IMR-90 (cell line): ENCODE measurements around the gene GPER1. TPM values are rescaled to one million over a fixed set of nuclear protein-coding genes. Genes with fewer than 3 reads are reported as not detected.

Experiments used
- ATAC-seq: fragments of 200-7000 bp; cut with Tn5 transposase; 2 replicates; pipeline ENCODE4 v1.9.1; 2020; ENCODE audit warnings: low read depth, mild to moderate bottlenecking, moderate library complexity
- BruUV-seq: library from RNA; stranded (reverse); fragments of 400-500 nt; replicated peaks from 2 replicates; lab custom pipeline; 2021; lab: Mats Ljungman, UMichigan
- CTCF ChIA-PET: fragments of 300-600 bp; formaldehyde crosslinking; extraction: SDS; loops from one replicate; lab custom pipeline; 2021; ENCODE audit warnings: antibody characterized with exemption; lab: Yijun Ruan, JAX
- POLR2A ChIA-PET: fragments of 300-600 bp; sonication (Branson Sonifier 250); formaldehyde crosslinking; loops from one replicate; lab custom pipeline; 2022; ENCODE audit warnings: antibody characterized with exemption; ENCODE audit not compliant: unreplicated experiment; lab: Charles Lee
- DNase-seq: peaks from one replicate; pipeline ENCODE4 v3.0.0; 2013
- H2AFZ ChIP-seq: replicated peaks from 2 replicates; pipeline ENCODE3; 2013; ENCODE audit warnings: low read length, mild to moderate bottlenecking; ENCODE audit not compliant: poor library complexity
- H2AK5ac ChIP-seq: 2 replicates; pipeline ENCODE4 v1.6.1; 2013; ENCODE audit warnings: low read depth, low read length, inconsistent platforms
- H2AK9ac ChIP-seq: replicated peaks from 2 replicates; pipeline ENCODE3; 2013; ENCODE audit warnings: mild to moderate bottlenecking, low read depth, low read length, moderate library complexity; ENCODE audit not compliant: poor library complexity
- H2BK120ac ChIP-seq: 2 replicates; pipeline ENCODE4 v1.6.1; 2013; ENCODE audit warnings: low read depth, low read length, inconsistent platforms
- H2BK15ac ChIP-seq: 3 replicates; pipeline ENCODE4 v1.6.1; 2013; ENCODE audit warnings: low read depth, low read length, inconsistent platforms
- H2BK20ac ChIP-seq: 2 replicates; pipeline ENCODE4 v1.6.1; 2013; ENCODE audit warnings: low read depth, mild to moderate bottlenecking, inconsistent platforms, low read length, moderate library complexity
- H2BK5ac ChIP-seq: 2 replicates; pipeline ENCODE4 v1.6.1; 2013; ENCODE audit warnings: mild to moderate bottlenecking, low read depth, low read length, inconsistent platforms; ENCODE audit not compliant: poor library complexity, severe bottlenecking
- H3K14ac ChIP-seq: replicated peaks from 2 replicates; pipeline ENCODE4 v1.6.1; 2013; ENCODE audit warnings: low read depth, low read length, inconsistent platforms
- H3K18ac ChIP-seq: 2 replicates; pipeline ENCODE4 v1.6.1; 2013; ENCODE audit warnings: low read depth, low read length, control low read depth
- H3K23ac ChIP-seq: 2 replicates; pipeline ENCODE4 v1.6.1; 2013; ENCODE audit warnings: low read depth, low read length, inconsistent platforms
- H3K27ac ChIP-seq: 2 replicates; pipeline ENCODE4 v1.5.1; 2013; ENCODE audit warnings: mild to moderate bottlenecking, control low read depth, low read length; ENCODE audit not compliant: insufficient read depth
- H3K27me3 ChIP-seq: 2 replicates; pipeline ENCODE4 v1.6.1; 2013; ENCODE audit warnings: low read length; ENCODE audit not compliant: control insufficient read depth, insufficient read depth
- H3K36me3 ChIP-seq: 2 replicates; pipeline ENCODE4 v1.6.1; 2013; ENCODE audit warnings: low read length, mixed read lengths; ENCODE audit not compliant: control insufficient read depth, insufficient read depth
- H3K4ac ChIP-seq: 2 replicates; pipeline ENCODE4 v1.6.1; 2013; ENCODE audit warnings: low read depth, low read length, inconsistent platforms
- H3K4me1 ChIP-seq: 2 replicates; pipeline ENCODE4 v1.6.1; 2013; ENCODE audit warnings: low read length, mixed read lengths; ENCODE audit not compliant: control insufficient read depth, insufficient read depth
- H3K4me2 ChIP-seq: 2 replicates; pipeline ENCODE4 v1.6.1; 2013; ENCODE audit warnings: low read depth, mild to moderate bottlenecking, control low read depth, low read length, moderate library complexity
- H3K4me3 ChIP-seq: 2 replicates; pipeline ENCODE4 v1.5.1; 2013; ENCODE audit warnings: low read depth, mild to moderate bottlenecking, control low read depth, low read length, moderate library complexity; ENCODE audit not compliant: insufficient read depth
- H3K56ac ChIP-seq: 2 replicates; pipeline ENCODE4 v1.6.1; 2013; ENCODE audit warnings: low read length, inconsistent platforms; ENCODE audit not compliant: insufficient read depth; ENCODE audit errors: extremely low read depth
- H3K79me1 ChIP-seq, 2 experiments: 2 replicates each; pipeline ENCODE4 v1.6.1; 2013; ENCODE audit warnings: low read length in 2 of 2, inconsistent platforms in 1 of 2, low read depth in 1 of 2
- H3K9ac ChIP-seq: 2 replicates; pipeline ENCODE4 v1.6.1; 2013; ENCODE audit warnings: low read depth, low read length, control low read depth
- H3K9me1 ChIP-seq: 2 replicates; pipeline ENCODE4 v1.6.1; 2013; ENCODE audit warnings: low read length, inconsistent platforms; ENCODE audit not compliant: insufficient read depth
- H3K9me3 ChIP-seq: 2 replicates; pipeline ENCODE4 v1.6.1; 2013; ENCODE audit warnings: low read length; ENCODE audit not compliant: control insufficient read depth, insufficient read depth
- H4K20me1 ChIP-seq: 2 replicates; pipeline ENCODE4 v1.6.1; 2013; ENCODE audit warnings: low read length, inconsistent platforms; ENCODE audit not compliant: insufficient read depth
- H4K5ac ChIP-seq: 2 replicates; pipeline ENCODE4 v1.6.1; 2013; ENCODE audit warnings: mild to moderate bottlenecking, low read depth, low read length, control low read depth
- H4K8ac ChIP-seq, 2 experiments: 2 replicates each; pipeline ENCODE4 v1.6.1; 2013; ENCODE audit warnings: low read depth in 2 of 2, low read length in 2 of 2, control low read depth in 1 of 2, inconsistent platforms in 1 of 2
- H4K91ac ChIP-seq: 2 replicates; pipeline ENCODE4 v1.6.1; 2013; ENCODE audit warnings: low read depth, low read length, inconsistent platforms; ENCODE audit not compliant: insufficient read depth
- CHD1 ChIP-seq: IDR thresholded peaks from 2 replicates; pipeline ENCODE4 v1.6.1; 2012; ENCODE audit warnings: low read depth, low read length, improper control_type of control experiment
- FOS ChIP-seq: fragments of 150-350 bp; IDR thresholded peaks from 2 replicates; pipeline ENCODE4 v1.6.1; 2016; ENCODE audit warnings: low read depth, low read length
- MAZ ChIP-seq: IDR thresholded peaks from 2 replicates; pipeline ENCODE4 v1.6.1; 2012; ENCODE audit warnings: low read depth, mild to moderate bottlenecking, low read length, improper control_type of control experiment, moderate library complexity, borderline replicate concordance
- MXI1 ChIP-seq: IDR thresholded peaks from 2 replicates; pipeline ENCODE4 v1.6.1; 2012; ENCODE audit warnings: low read depth, mild to moderate bottlenecking, low read length, moderate library complexity, borderline replicate concordance
- POLR2A ChIP-seq: IDR thresholded peaks from 2 replicates; pipeline ENCODE4 v1.6.1; 2012; ENCODE audit warnings: mild to moderate bottlenecking, low read depth, low read length
- RFX5 ChIP-seq: IDR thresholded peaks from 2 replicates; pipeline ENCODE4 v1.8.0; 2012; ENCODE audit warnings: low read depth, mild to moderate bottlenecking, low read length, moderate library complexity
- WGBS, 2 experiments: methylation state at CpG; one replicate each; pipeline versions ENCODE4 v1.1.5 to v1.1.7; 2013; ENCODE audit warnings: missing lambda C conversion rate in 2 of 2; ENCODE audit not compliant: insufficient read length in 1 of 2; ENCODE audit errors: extremely low coverage in 2 of 2; 5-methylcytosine and 5-hydroxymethylcytosine counted together
- dilution Hi-C: fragments of 300-500 bp; cut with HindIII; formaldehyde crosslinking; loops from one replicate; pipeline ENCODE4 v1.14.3; 2018; ENCODE audit warnings: low sequenced_read_pairs; ENCODE audit not compliant: unreplicated experiment
- in situ Hi-C: fragments of 300-500 bp; cut with MboI; formaldehyde crosslinking; loops from 3 replicates; pipeline ENCODE4 v1.14.3; 2019; ENCODE audit warnings: low sequenced_read_pairs, inconsistent platforms, mixed read lengths
- intact Hi-C: fragments of 100-400 bp; cut with micrococcal nuclease; formaldehyde crosslinking; loops from 2 replicates; pipeline ENCODE4 v1.10.0; 2022
- polyA plus RNA-seq, 3 experiments: library from polyadenylated mRNA; depleted of rRNA; stranded (reverse); fragments of >200 nt; gene quantifications; 2 replicates each; pipeline ENCODE4 v1.2.3, GENCODE V29; 2012; ENCODE audit warnings: low replicate concordance in 1 of 3
- total RNA-seq: library from RNA; depleted of rRNA; stranded (reverse); fragments of >200 nt; gene quantifications from 2 replicates; pipeline ENCODE4 v1.2.3, GENCODE V29; 2012

Gene GPER1
- total and polyA plus RNA-seq, 2 of the 4 experiments (the other 2 are of a cell fraction): 2.0 to 5.8 TPM

DNA sequence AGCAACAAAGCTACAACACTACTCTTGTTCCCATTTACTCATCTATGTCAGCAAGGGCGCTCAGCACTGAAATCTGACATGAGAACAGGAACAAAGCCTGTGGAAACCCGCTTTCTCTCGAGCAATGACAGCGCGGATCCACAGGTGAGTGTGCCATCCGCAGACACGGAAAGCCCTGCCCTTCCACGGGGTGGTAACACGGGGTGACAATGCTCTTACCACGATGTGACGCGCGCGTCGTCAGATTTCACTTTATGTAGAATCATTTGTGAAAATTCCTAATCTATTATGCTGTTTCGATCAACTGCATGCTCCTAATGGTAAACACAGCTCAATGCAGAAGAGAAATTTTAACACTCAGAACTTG, 37.7 kb downstream of the GPER1 start:
- POLR2A ChIA-PET: no interaction called here
- CTCF ChIA-PET: no interaction called here

More for the DNA sequence above, 37.7 kb downstream of the GPER1 start:
- no peak for DNase-seq
- no peak overlapping the region for H2AK9ac ChIP-seq
- H3K4me2 ChIP-seq: no peak overlapping the region
- H3K27ac ChIP-seq: no peak overlapping the region
- in situ Hi-C loops (no loop called here), intact Hi-C loops (no loop called here), dilution Hi-C loops (no loop called here)
- H2AK5ac ChIP-seq: no peak overlapping the region
- no peak overlapping the region for H3K23ac ChIP-seq
- H4K91ac ChIP-seq: no peak overlapping the region
- no peak overlapping the region for H2BK15ac ChIP-seq
- H4K20me1 ChIP-seq: no peaks in the 10 kb centered on the region
- no peak overlapping the region for H3K9ac ChIP-seq
- no peak overlapping the region for H3K4ac ChIP-seq
- 93% methylated on average over 7 of the region's 16 CpGs; no CpG with 5 or more reads in 1 of the 2 experiments for WGBS, 2 experiments
- no peak overlapping the region for H3K14ac ChIP-seq
- H3K27me3 ChIP-seq: no peaks in the 10 kb centered on the region
- no peaks in the 10 kb centered on the region for H3K9me3 ChIP-seq
- no peak overlapping the region for H2AFZ ChIP-seq
- peaks cover 0 to 36% of the 10 kb centered on the region in 2 experiments; a peak in 2 of 4 replicates for H3K79me1 ChIP-seq
- H4K8ac ChIP-seq: no peak overlapping the region
- no peak overlapping the region for H2BK20ac ChIP-seq
- TF ChIP-seq FOS (no peak), RFX5 (no peak), MAZ (no peak), MXI1 (no peak), CHD1 (no peak), POLR2A (no peak)
- no peak for ATAC-seq
- no peak overlapping the region for H3K56ac ChIP-seq
- peaks cover 4% of the 10 kb centered on the region; the same call in 1 of the 2 replicates for H3K36me3 ChIP-seq
- H3K9me1 ChIP-seq: no peaks in the 10 kb centered on the region
- H3K4me3 ChIP-seq: no peak overlapping the region
- no peak overlapping the region for H2BK5ac ChIP-seq
- H3K18ac ChIP-seq: no peak overlapping the region
- BruUV-seq: no TSS peak
- no peak overlapping the region for H2BK120ac ChIP-seq
- peaks cover 3% of the 10 kb centered on the region for H3K4me1 ChIP-seq
- H4K5ac ChIP-seq: no peak overlapping the region
